ENCODE data around the gene OSBPL10. TPM values are rescaled to one million over a fixed set of nuclear protein-coding genes. Genes with fewer than 3 reads are reported as not detected.
"Not testable (repeated sequence)": the region's sequence is repeated elsewhere in the genome, so short reads cannot be mapped to it uniquely, and the experiment has no call there.

The OSBPL10 gene
- total RNA-seq, 1 donor from 2014 or later, result 27.8 TPM

- Mint-ChIP-seq H3K4me3 (no peak overlapping the region), H3K4me1 (peaks cover 39% of the 10 kb centered on the region), H3K36me3 (no peaks in the 10 kb centered on the region), H3K27me3 (ENCODE audit: low read depth) (no peaks in the 10 kb centered on the region), H3K9me3 (peaks cover 3% of the 10 kb centered on the region), H3K27ac (peak overlapping the region; percentile 43)
- TF ChIP-seq CTCF (IDR thresholded peaks at IDR 0.05; ENCODE audit: unreplicated experiment), result no peak
- DNase-seq (ENCODE audit: low spot score in 2 of 2, unreplicated experiment in 2 of 2), result no peak
Observed at GRCh38 chr3:31878231-31878838, 102.7 kb downstream of the OSBPL10 start.

- TF ChIP-seq CTCF (IDR thresholded peaks at IDR 0.05; ENCODE audit: unreplicated experiment), result no peak
- Mint-ChIP-seq H3K9me3 (no peaks in the 10 kb centered on the region), H3K4me3 (no peak overlapping the region), H3K27me3 (ENCODE audit: low read depth) (no peaks in the 10 kb centered on the region), H3K36me3 (no peaks in the 10 kb centered on the region), H3K27ac (no peak overlapping the region), H3K4me1 (peaks cover 33% of the 10 kb centered on the region)
- DNase-seq (ENCODE audit: low spot score in 2 of 2, unreplicated experiment in 2 of 2), result no peak
Observed at GRCh38 chr3:31876331-31876730, 104.7 kb downstream of the OSBPL10 start.

GRCh38 chr3:31875437-31875836 is 105.6 kb downstream of the OSBPL10 start:
- Mint-ChIP-seq H3K4me3 (no peak overlapping the region), H3K27me3 (ENCODE audit: low read depth) (no peaks in the 10 kb centered on the region), H3K36me3 (peaks cover 1% of the 10 kb centered on the region), H3K4me1 (peaks cover 33% of the 10 kb centered on the region), H3K27ac (no peak overlapping the region), H3K9me3 (no peaks in the 10 kb centered on the region)
- DNase-seq (ENCODE audit: low spot score in 2 of 2, unreplicated experiment in 2 of 2), result no peak
- TF ChIP-seq CTCF (IDR thresholded peaks at IDR 0.05; ENCODE audit: unreplicated experiment), result no peak

- Mint-ChIP-seq H3K9me3 (no peaks in the 10 kb centered on the region), H3K4me1 (peaks cover 21% of the 10 kb centered on the region), H3K27me3 (ENCODE audit: low read depth) (no peaks in the 10 kb centered on the region), H3K36me3 (peaks cover 1% of the 10 kb centered on the region), H3K4me3 (no peak overlapping the region), H3K27ac (no peak overlapping the region)
- DNase-seq (ENCODE audit: low spot score in 2 of 2, unreplicated experiment in 2 of 2), result no peak
- TF ChIP-seq CTCF (IDR thresholded peaks at IDR 0.05; ENCODE audit: unreplicated experiment), result no peak
Observed at GRCh38 chr3:31873254-31873820, 107.7 kb downstream of the OSBPL10 start.

- H3K4me3 Mint-ChIP-seq, result no peak overlapping the region
- no peaks in the 10 kb centered on the region for H3K27me3 Mint-ChIP-seq (ENCODE audit: low read depth)
- H3K36me3 Mint-ChIP-seq, result peaks cover 1% of the 10 kb centered on the region
- no peaks in the 10 kb centered on the region for H3K9me3 Mint-ChIP-seq
- H3K27ac Mint-ChIP-seq, result no peak overlapping the region
- TF ChIP-seq CTCF (IDR thresholded peaks at IDR 0.05; ENCODE audit: unreplicated experiment), result no peak
- H3K4me1 Mint-ChIP-seq, result peaks cover 20% of the 10 kb centered on the region
- DNase-seq (ENCODE audit: low spot score in 2 of 2, unreplicated experiment in 2 of 2), result no peak
Observed at GRCh38 chr3:31871939-31872507, 109.0 kb downstream of the OSBPL10 start.

GRCh38 chr3:31870111-31870510 is 111.0 kb downstream of the OSBPL10 start:
- not testable (repeated sequence) for H3K27me3 Mint-ChIP-seq (ENCODE audit: low read depth); H3K36me3 Mint-ChIP-seq; H3K4me3 Mint-ChIP-seq; H3K27ac Mint-ChIP-seq; H3K9me3 Mint-ChIP-seq; DNase-seq (ENCODE audit: low spot score in 2 of 2, unreplicated experiment in 2 of 2); H3K4me1 Mint-ChIP-seq

Data from mesothelial cell of epicardium (in vitro differentiated cells).